ENCODE data around the gene WDR82. TPM values are rescaled to one million over a fixed set of nuclear protein-coding genes. Genes with fewer than 3 reads are reported as not detected.

Gene WDR82
- total and polyA plus RNA-seq, 2 of the 4 experiments (the other 2 are of a cell fraction) = 38.1 to 68.1 TPM

DNA sequence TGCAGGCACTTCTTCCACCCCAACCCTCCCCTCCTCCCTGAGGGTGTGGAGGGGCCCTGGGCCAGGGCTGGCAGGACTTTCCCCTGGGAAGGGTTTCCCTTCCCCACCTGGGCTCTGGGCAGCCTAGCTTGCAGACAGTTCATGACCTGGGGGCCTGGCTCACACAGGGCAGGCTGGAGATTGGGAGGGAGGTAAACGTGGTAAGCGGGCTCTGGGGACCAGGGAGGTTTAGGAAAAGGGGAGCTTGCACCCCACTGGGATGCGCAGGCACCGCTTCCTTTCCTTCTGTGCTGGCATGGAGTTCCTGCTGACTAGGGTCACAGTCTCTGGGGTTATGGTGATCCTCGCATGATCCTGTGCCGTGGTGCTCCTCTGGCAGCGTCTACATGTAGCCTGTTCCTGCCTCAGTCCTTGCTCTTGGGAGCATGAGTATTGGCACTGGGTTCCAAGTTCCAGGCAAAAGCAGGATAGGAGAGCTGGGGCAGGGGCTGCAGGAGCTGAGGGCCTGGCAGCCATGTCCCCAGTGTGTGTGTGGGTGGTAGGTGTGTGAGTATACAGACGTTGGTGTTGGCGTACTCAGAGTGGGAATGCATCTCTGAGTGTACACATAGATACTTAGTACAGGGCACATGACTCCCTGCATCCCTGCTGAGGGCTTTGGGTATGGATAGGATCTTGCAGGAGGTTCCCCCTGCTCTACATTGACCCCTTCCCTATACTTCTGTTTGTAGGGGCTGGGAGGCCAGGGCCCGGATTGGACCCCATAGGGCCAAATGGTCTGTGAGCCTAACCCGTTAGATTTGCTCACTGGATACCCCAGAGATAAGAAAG is 16.1 kb upstream of the WDR82 start:
- Histone ChIP-seq H3K9ac (ENCODE audit: low read depth, low read length) (no peak overlapping the region), H3K23ac (ENCODE audit: low read depth, low read length) (no peak overlapping the region), H2BK15ac (ENCODE audit: low read depth, low read length) (no peak overlapping the region), H3K4me3 (ENCODE audit: insufficient read depth, low read depth, low read length) (no peak overlapping the region), H2AFZ (replicated peaks; ENCODE audit: low read length, poor library complexity) (no peak overlapping the region), H3K36me3 (ENCODE audit: control insufficient read depth, insufficient read depth, low read length) (peaks cover 14% of the 10 kb centered on the region; the same call in 1 of the 2 replicates), H4K8ac (ENCODE audit: low read depth in 2 of 2, low read length in 2 of 2) (no peak overlapping the region), H2AK5ac (ENCODE audit: low read depth, low read length) (no peak overlapping the region), H3K9me1 (ENCODE audit: insufficient read depth, low read length) (no peaks in the 10 kb centered on the region), H3K18ac (ENCODE audit: low read depth, low read length) (no peak overlapping the region), H4K5ac (ENCODE audit: low read depth, low read length) (no peak overlapping the region), H3K79me1 (ENCODE audit: low read depth in 1 of 2, low read length in 2 of 2) (peaks cover 0 to 2% of the 10 kb centered on the region in 2 experiments; a peak in 2 of 4 replicates), H3K14ac (replicated peaks; ENCODE audit: low read depth, low read length) (no peak overlapping the region), H3K4me2 (ENCODE audit: low read depth, low read length) (no peak overlapping the region), H2BK20ac (ENCODE audit: low read depth, low read length) (no peak overlapping the region), H3K4me1 (ENCODE audit: control insufficient read depth, insufficient read depth, low read length) (peaks cover 3% of the 10 kb centered on the region; the same call in 1 of the 2 replicates), H3K27me3 (ENCODE audit: control insufficient read depth, insufficient read depth, low read length) (no peaks in the 10 kb centered on the region; the same call in 1 of the 2 replicates), H4K91ac (ENCODE audit: insufficient read depth, low read depth, low read length) (no peak overlapping the region), H4K20me1 (ENCODE audit: insufficient read depth, low read length) (no peaks in the 10 kb centered on the region), H3K4ac (ENCODE audit: low read depth, low read length) (no peak overlapping the region), H3K56ac (ENCODE audit: extremely low read depth, insufficient read depth, low read length) (no peak overlapping the region), H2AK9ac (replicated peaks; ENCODE audit: low read depth, low read length, poor library complexity) (no peak overlapping the region), H2BK120ac (ENCODE audit: low read depth, low read length) (no peak overlapping the region), H3K27ac (ENCODE audit: insufficient read depth, low read length) (no peak overlapping the region), H3K9me3 (ENCODE audit: control insufficient read depth, insufficient read depth, low read length) (no peaks in the 10 kb centered on the region), H2BK5ac (ENCODE audit: low read depth, low read length, poor library complexity, severe bottlenecking) (no peak overlapping the region)
- POLR2A ChIA-PET (ENCODE audit: unreplicated experiment) = interaction anchor here (0.6 kb wide), 1 partner anchor 118 kb away, joined by 6 read pairs; no protein-coding TSS in a partner anchor
- in situ Hi-C loops (cut with MboI; ENCODE audit: low sequenced_read_pairs) = loop anchor here (5.0 kb wide), 1 partner anchor 48 kb away; no protein-coding TSS in a partner anchor
- 97% methylated on average over 3 of the region's 11 CpGs; no CpG with 5 or more reads in 1 of the 2 experiments for WGBS, 2 experiments (ENCODE audit: extremely low coverage in 2 of 2, insufficient read length in 1 of 2)
- DNase-seq (no peak), ATAC-seq (ENCODE audit: low read depth) (no peak)
- BruUV-seq (replicated peaks) = no TSS peak
- intact Hi-C loops (cut with micrococcal nuclease) = loop anchor here (5.0 kb wide), 1 partner anchor 93 kb away; no protein-coding TSS in a partner anchor
- TF ChIP-seq, protein P1, sequence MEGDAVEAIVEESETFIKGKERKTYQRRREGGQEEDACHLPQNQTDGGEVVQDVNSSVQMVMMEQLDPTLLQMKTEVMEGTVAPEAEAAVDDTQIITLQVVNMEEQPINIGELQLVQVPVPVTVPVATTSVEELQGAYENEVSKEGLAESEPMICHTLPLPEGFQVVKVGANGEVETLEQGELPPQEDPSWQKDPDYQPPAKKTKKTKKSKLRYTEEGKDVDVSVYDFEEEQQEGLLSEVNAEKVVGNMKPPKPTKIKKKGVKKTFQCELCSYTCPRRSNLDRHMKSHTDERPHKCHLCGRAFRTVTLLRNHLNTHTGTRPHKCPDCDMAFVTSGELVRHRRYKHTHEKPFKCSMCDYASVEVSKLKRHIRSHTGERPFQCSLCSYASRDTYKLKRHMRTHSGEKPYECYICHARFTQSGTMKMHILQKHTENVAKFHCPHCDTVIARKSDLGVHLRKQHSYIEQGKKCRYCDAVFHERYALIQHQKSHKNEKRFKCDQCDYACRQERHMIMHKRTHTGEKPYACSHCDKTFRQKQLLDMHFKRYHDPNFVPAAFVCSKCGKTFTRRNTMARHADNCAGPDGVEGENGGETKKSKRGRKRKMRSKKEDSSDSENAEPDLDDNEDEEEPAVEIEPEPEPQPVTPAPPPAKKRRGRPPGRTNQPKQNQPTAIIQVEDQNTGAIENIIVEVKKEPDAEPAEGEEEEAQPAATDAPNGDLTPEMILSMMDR (conservative IDR thresholded peaks at IDR 0.05; ENCODE audit: low read depth, low read length) = no peak
- no peak for TF ChIP-seq MAFK (IDR thresholded peaks at IDR 0.05; ENCODE audit: low read depth, low read length)
- no peak for TF ChIP-seq CHD1 (IDR thresholded peaks at IDR 0.05; ENCODE audit: low read depth, low read length)
- no peak for TF ChIP-seq BHLHE40 (IDR thresholded peaks at IDR 0.05; ENCODE audit: low read depth, low read length)
- TF ChIP-seq RAD21 (IDR thresholded peaks at IDR 0.05; ENCODE audit: low read length) = no peak
- no peak for TF ChIP-seq RFX5 (IDR thresholded peaks at IDR 0.05; ENCODE audit: low read depth, low read length)
- TF ChIP-seq POLR2A (IDR thresholded peaks at IDR 0.05; ENCODE audit: low read depth, low read length) = no peak
- TF ChIP-seq FOS (IDR thresholded peaks at IDR 0.05; ENCODE audit: low read depth, low read length) = no peak
- dilution Hi-C loops (cut with HindIII; ENCODE audit: low sequenced_read_pairs, unreplicated experiment) = no loop called here
- CTCF ChIA-PET = no interaction called here

Data from IMR-90 (cell line).